Measurements from ENCODE around the gene PHLDB3.

PHLDB3 gene

DNA sequence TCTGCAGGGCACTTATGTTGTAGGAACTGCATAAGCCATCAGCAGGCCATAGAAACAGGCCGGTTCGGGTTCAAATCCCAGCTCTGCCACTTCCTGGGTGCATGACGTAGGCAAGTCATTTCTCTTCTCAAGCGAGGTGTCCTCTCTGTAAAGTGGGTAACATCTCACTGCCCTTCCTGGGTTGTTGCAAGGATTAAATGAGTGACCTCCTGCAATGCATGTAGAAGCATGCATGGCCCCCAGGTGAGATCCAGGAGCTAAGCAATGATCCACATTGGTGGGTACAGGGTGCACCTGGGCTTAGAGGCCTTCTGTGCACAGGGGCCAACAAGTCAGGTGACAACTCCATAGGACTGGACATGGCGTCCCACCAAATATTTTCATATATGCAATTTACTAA lies 13.8 kb downstream of the PHLDB3 start:
- H3K9me3 ChIP-seq = no peaks in the 10 kb centered on the region
- H3K27ac ChIP-seq = no peak overlapping the region
- peaks cover 0 to 26% (median 10%) of the 10 kb centered on the region in 3 donors for H3K36me3 ChIP-seq
- TF ChIP-seq, protein P1, sequence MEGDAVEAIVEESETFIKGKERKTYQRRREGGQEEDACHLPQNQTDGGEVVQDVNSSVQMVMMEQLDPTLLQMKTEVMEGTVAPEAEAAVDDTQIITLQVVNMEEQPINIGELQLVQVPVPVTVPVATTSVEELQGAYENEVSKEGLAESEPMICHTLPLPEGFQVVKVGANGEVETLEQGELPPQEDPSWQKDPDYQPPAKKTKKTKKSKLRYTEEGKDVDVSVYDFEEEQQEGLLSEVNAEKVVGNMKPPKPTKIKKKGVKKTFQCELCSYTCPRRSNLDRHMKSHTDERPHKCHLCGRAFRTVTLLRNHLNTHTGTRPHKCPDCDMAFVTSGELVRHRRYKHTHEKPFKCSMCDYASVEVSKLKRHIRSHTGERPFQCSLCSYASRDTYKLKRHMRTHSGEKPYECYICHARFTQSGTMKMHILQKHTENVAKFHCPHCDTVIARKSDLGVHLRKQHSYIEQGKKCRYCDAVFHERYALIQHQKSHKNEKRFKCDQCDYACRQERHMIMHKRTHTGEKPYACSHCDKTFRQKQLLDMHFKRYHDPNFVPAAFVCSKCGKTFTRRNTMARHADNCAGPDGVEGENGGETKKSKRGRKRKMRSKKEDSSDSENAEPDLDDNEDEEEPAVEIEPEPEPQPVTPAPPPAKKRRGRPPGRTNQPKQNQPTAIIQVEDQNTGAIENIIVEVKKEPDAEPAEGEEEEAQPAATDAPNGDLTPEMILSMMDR (IDR thresholded peaks at IDR 0.05) = no peak
- H3K27me3 ChIP-seq = no peaks in the 10 kb centered on the region
- H3K4me1 ChIP-seq = no peaks in the 10 kb centered on the region
- no peak overlapping the region for H3K4me3 ChIP-seq
- intact Hi-C loops (cut with DNase I; ENCODE audit: low total_unique reads) = no loop called here
- no peak for DNase-seq

DNA sequence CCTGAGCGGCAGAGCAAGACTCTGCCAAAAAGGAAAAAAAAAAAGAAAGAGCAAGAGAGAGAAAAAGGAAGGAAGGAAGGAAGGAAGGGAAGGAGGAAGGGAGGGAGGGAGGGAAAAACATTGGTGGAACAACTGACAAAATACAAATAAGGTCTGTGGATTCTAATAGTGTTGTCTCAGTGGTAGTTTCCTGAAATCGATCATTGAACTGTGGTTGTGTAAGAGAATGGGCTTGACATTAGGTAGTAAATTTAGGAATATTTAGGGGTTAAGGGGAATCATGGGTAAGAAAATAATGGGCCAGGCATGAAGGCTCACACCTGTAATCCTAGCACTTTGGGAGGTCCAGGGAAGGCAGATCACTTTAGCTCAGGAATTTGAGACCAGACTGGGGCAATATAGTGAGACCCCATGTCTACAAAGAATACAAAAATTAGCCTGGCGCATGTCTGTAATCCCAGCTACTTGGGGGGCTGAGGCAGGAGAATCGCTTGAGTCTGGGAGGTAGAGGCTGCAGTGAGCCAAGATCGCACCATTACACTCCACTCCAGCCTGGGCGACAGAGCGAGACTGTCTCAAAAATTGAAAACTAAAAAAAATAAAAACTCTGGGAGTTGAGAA lies 14.5 kb downstream of the PHLDB3 start:
- TF ChIP-seq, protein P1 (IDR thresholded peaks at IDR 0.05) = no peak
- Histone ChIP-seq H3K27ac (no peak overlapping the region), H3K9me3 (no peaks in the 10 kb centered on the region), H3K4me1 (no peaks in the 10 kb centered on the region), H3K4me3 (no peak overlapping the region), H3K27me3 (no peaks in the 10 kb centered on the region), H3K36me3 (peaks cover 0 to 20% (median 7%) of the 10 kb centered on the region in 3 donors)
- DNase-seq = no peak
- intact Hi-C loops (cut with DNase I; ENCODE audit: low total_unique reads) = no loop called here

DNA sequence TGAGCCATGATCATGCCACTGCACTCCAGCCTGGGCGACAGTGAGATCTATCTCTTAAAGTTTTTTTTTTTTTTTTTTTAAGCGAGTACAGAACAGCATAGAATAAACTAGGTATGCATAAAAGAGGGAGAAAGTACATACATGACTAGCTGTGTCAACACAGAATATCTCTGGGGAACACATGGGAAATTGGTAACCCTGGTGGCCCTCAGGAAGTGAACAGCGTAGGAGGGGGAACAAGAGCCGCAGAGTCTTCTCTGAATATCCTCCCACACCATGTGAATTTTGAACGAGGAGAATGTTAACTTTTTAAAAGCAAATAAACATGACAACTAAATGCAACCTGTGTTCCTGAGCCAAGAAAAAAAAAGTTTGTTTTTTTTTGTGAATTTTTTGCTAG lies 15.2 kb downstream of the PHLDB3 start:
- intact Hi-C loops (cut with DNase I; ENCODE audit: low total_unique reads) = no loop called here
- Histone ChIP-seq H3K27me3 (no peaks in the 10 kb centered on the region), H3K9me3 (no peaks in the 10 kb centered on the region), H3K4me1 (no peaks in the 10 kb centered on the region), H3K27ac (no peak overlapping the region), H3K36me3 (peaks cover 0 to 12% (median under 1%) of the 10 kb centered on the region in 3 donors), H3K4me3 (no peak overlapping the region)
- TF ChIP-seq, protein P1 (IDR thresholded peaks at IDR 0.05) = no peak
- DNase-seq = no peak

DNA sequence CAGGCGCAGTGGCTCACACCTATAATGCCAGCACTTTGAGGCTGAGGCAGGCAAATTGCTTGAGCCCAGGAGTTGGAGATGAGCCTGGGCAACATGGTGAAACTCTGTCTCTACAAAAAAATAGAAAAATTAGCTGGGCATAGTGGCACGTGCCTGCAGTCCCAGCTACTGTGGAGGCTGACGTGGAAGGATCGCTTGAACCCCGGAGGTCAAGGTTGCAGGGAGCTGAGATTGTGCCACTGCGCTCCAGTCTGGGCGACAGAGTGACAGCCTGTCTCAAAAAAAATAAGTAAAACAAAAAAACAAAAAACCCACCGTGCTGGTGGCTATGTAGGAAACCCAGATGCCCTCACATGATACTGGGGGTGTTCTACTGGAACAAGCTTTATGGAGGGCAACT lies 16.4 kb downstream of the PHLDB3 start:
- H3K9me3 ChIP-seq = no peaks in the 10 kb centered on the region
- H3K4me1 ChIP-seq = no peaks in the 10 kb centered on the region
- TF ChIP-seq, protein P1 (IDR thresholded peaks at IDR 0.05) = no peak
- H3K27me3 ChIP-seq = no peaks in the 10 kb centered on the region
- no peak overlapping the region for H3K4me3 ChIP-seq
- DNase-seq = no peak
- H3K27ac ChIP-seq = no peak overlapping the region
- peaks cover 0 to 7% (median 0%) of the 10 kb centered on the region in 3 donors for H3K36me3 ChIP-seq
- intact Hi-C loops (cut with DNase I; ENCODE audit: low total_unique reads) = no loop called here

DNA sequence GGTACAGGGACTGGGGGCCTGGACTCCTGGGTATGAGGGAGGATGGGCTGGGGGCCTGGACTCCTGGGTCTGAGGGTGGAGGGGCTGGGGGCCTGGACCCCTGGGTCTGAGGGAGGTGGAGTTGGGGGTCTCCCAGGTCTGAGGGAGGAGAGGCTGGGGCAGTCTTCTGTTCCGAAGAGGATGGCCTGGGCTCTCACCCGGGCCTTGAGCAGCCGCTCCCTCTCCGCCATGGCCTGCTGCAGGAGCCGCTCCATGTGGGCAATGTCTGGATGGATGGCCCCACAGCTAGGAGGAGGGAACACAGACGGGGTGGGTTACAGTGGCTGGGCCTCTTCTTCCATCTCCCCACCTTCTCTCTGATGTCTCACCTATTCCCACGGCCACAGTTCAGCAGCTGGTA lies 18.1 kb downstream of the PHLDB3 start:
- TF ChIP-seq, protein P1 (IDR thresholded peaks at IDR 0.05) = no peak
- intact Hi-C loops (cut with DNase I; ENCODE audit: low total_unique reads) = no loop called here
- H3K27me3 ChIP-seq = no peaks in the 10 kb centered on the region

DNA sequence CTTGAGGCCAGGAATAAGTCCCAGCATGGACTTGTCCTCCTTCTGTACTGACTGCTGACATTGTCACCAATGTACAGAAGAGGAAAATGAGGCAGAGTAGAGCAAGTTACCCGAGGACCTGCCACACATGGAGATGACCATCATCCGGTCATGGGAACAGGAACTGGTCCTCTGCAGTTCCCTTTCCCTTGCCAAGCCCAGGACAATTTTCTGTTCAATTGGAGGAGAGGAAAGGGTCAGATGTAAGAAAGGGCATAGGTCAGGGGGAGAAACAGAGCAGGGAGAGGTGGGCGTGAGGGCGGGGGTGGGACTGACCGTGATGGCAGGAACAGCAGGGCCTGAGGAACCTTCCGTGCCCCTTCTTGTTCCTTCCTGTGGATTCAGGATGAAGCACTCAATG lies 18.6 kb downstream of the PHLDB3 start:
- intact Hi-C loops (cut with DNase I; ENCODE audit: low total_unique reads) = no loop called here
- no peak for DNase-seq
- TF ChIP-seq, protein P1 (IDR thresholded peaks at IDR 0.05) = no peak
- Histone ChIP-seq H3K9me3 (no peaks in the 10 kb centered on the region), H3K4me1 (no peaks in the 10 kb centered on the region), H3K4me3 (no peak overlapping the region), H3K36me3 (peaks cover 0 to 19% (median 0%) of the 10 kb centered on the region in 3 donors), H3K27me3 (no peaks in the 10 kb centered on the region), H3K27ac (no peak overlapping the region)

More for the DNA sequence above, 18.1 kb downstream of the PHLDB3 start:
- H3K9me3 ChIP-seq = no peaks in the 10 kb centered on the region
- H3K4me3 ChIP-seq = no peak overlapping the region
- H3K4me1 ChIP-seq = no peaks in the 10 kb centered on the region
- peaks cover 0 to 14% (median 0%) of the 10 kb centered on the region in 3 donors for H3K36me3 ChIP-seq
- H3K27ac ChIP-seq = no peak overlapping the region
- DNase-seq = no peak
